HG03571 (cell line): Measurements from ENCODE around the gene ZNF423.

Experiments used
- ATAC-seq: cut with Tn5 transposase; IDR thresholded peaks from one replicate; pipeline ENCODE4 v1.9.1; 2021; ENCODE audit not compliant: unreplicated experiment

Gene ZNF423

GRCh38 chr16:49755716-49756505 is 100.0 kb downstream of the ZNF423 start:
- no peak for ATAC-seq

- no peak for ATAC-seq
These were observed 100.6 kb downstream of the ZNF423 start for GRCh38 chr16:49755313-49755620.

- no peak for ATAC-seq
These were observed 101.2 kb downstream of the ZNF423 start for GRCh38 chr16:49754495-49755312.

GRCh38 chr16:49750341-49751000 is 105.4 kb downstream of the ZNF423 start:
- ATAC-seq = no peak

- no peak for ATAC-seq
These were observed 106.1 kb downstream of the ZNF423 start for GRCh38 chr16:49749816-49750215.

GRCh38 chr16:49748322-49748721 is 107.6 kb downstream of the ZNF423 start:
- ATAC-seq = no peak

- ATAC-seq = no peak
These were observed 108.3 kb downstream of the ZNF423 start for GRCh38 chr16:49747654-49748053.

GRCh38 chr16:49746545-49746944 is 109.4 kb downstream of the ZNF423 start:
- ATAC-seq = no peak

- ATAC-seq = no peak
These were observed 110.6 kb downstream of the ZNF423 start for GRCh38 chr16:49745311-49745747.

- ATAC-seq = no peak
These were observed 111.4 kb downstream of the ZNF423 start for GRCh38 chr16:49744244-49745220.

- no peak for ATAC-seq
These were observed 112.3 kb downstream of the ZNF423 start for GRCh38 chr16:49743658-49744057.

GRCh38 chr16:49743203-49743464 is 112.8 kb downstream of the ZNF423 start:
- ATAC-seq = no peak

- ATAC-seq = no peak
These were observed 113.3 kb downstream of the ZNF423 start for GRCh38 chr16:49742428-49743202.

- no peak for ATAC-seq
These were observed 115.7 kb downstream of the ZNF423 start for GRCh38 chr16:49740256-49740655.

GRCh38 chr16:49739381-49739780 is 116.5 kb downstream of the ZNF423 start:
- no peak for ATAC-seq

- ATAC-seq = no peak
These were observed 117.1 kb downstream of the ZNF423 start for GRCh38 chr16:49738832-49739231.

- ATAC-seq = no peak
These were observed 117.9 kb downstream of the ZNF423 start for GRCh38 chr16:49738001-49738400.

- ATAC-seq = no peak
These were observed 118.4 kb downstream of the ZNF423 start for GRCh38 chr16:49737541-49737940.

- no peak for ATAC-seq
These were observed 121.6 kb downstream of the ZNF423 start for GRCh38 chr16:49734331-49734730.
